Activated B cell treated with CpG ODN at 0.5 μM for 24 hours (primary cell): Measurements from ENCODE around the gene SEMA6A. TPM values are rescaled to one million over a fixed set of nuclear protein-coding genes. Genes with fewer than 3 reads are reported as not detected.

Experiments used
- ATAC-seq: fragments of 200-7000 bp; cut with Tn5 transposase; one replicate; pipeline ENCODE4 v1.10.0; 2021; ENCODE audit warnings: low read depth, mild to moderate bottlenecking, moderate library complexity
- CTCF ChIA-PET: fragments of 350-600 bp; sonication (Branson Sonifier 250); formaldehyde crosslinking; loops from one replicate; lab custom pipeline; 2021; ENCODE audit warnings: antibody characterized with exemption; lab: Charles Lee
- POLR2A ChIA-PET: fragments of 350-600 bp; sonication (Branson Sonifier 250); formaldehyde crosslinking; loops from one replicate; lab custom pipeline; 2021; ENCODE audit warnings: antibody characterized with exemption; lab: Charles Lee
- DNase-seq: peaks from one replicate; pipeline ENCODE4 v3.0.0; 2022
- H3K27ac Mint-ChIP-seq: one replicate; pipeline ENCODE4 v1.8.0; 2020; ENCODE audit warnings: mixed read lengths
- H3K27me3 Mint-ChIP-seq: one replicate; pipeline ENCODE4 v1.8.0; 2021; ENCODE audit warnings: mixed read lengths
- H3K36me3 Mint-ChIP-seq: one replicate; pipeline ENCODE4 v1.8.0; 2021; ENCODE audit warnings: low read depth, mixed read lengths
- H3K4me1 Mint-ChIP-seq: one replicate; pipeline ENCODE4 v1.8.0; 2021; ENCODE audit warnings: mixed read lengths
- H3K4me3 Mint-ChIP-seq: one replicate; pipeline ENCODE4 v1.8.0; 2020; ENCODE audit warnings: mild to moderate bottlenecking, mixed read lengths
- H3K9me3 Mint-ChIP-seq: one replicate; pipeline ENCODE4 v1.8.0; 2020; ENCODE audit warnings: mixed read lengths
- CTCF ChIP-seq: fragments of 200-600 bp; IDR thresholded peaks from one replicate; pipeline ENCODE4 v1.8.0; 2022; ENCODE audit warnings: antibody characterized with exemption, mild to moderate bottlenecking
- intact Hi-C: fragments of 100-400 bp; cut with micrococcal nuclease; formaldehyde crosslinking; loops from one replicate; pipeline ENCODE4 v1.15.1; 2024
- total RNA-seq: library from RNA; stranded (reverse); gene quantifications from 2 replicates; pipeline ENCODE4 v1.2.3, GENCODE V29; 2022

The SEMA6A gene
- total RNA-seq, 1 donor from 2014 or later = 0.20 TPM

GRCh38 chr5:116436674-116437350, 137.8 kb downstream of the SEMA6A start:
- ATAC-seq (no peak), DNase-seq (no peak)
- ChIA-PET CTCF (no interaction called here), POLR2A (no interaction called here)
- Mint-ChIP-seq H3K27me3 (no peaks in the 10 kb centered on the region), H3K4me1 (no peaks in the 10 kb centered on the region), H3K36me3 (peaks cover 21% of the 10 kb centered on the region), H3K4me3 (no peak overlapping the region), H3K27ac (no peak overlapping the region), H3K9me3 (no peaks in the 10 kb centered on the region)
- no peak for TF ChIP-seq CTCF
- intact Hi-C loops = no loop called here

- Mint-ChIP-seq H3K27me3 (no peaks in the 10 kb centered on the region), H3K36me3 (peaks cover 12% of the 10 kb centered on the region), H3K4me1 (no peaks in the 10 kb centered on the region), H3K27ac (no peak overlapping the region), H3K4me3 (no peak overlapping the region), H3K9me3 (no peaks in the 10 kb centered on the region)
- ATAC-seq = no peak
- ChIA-PET CTCF (interaction anchor here (0.6 kb wide), 1 partner anchor 20 kb away, joined by 3 read pairs; no protein-coding TSS in a partner anchor), POLR2A (no interaction called here)
- TF ChIP-seq CTCF = no peak
- intact Hi-C loops = no loop called here
- no peak for DNase-seq
These were observed 145.7 kb downstream of the SEMA6A start for GRCh38 chr5:116428966-116429365.

GRCh38 chr5:116428413-116428812, 146.2 kb downstream of the SEMA6A start:
- intact Hi-C loops = no loop called here
- CTCF ChIA-PET = no interaction called here
- Mint-ChIP-seq H3K27me3 (no peaks in the 10 kb centered on the region), H3K4me1 (no peaks in the 10 kb centered on the region), H3K27ac (no peak overlapping the region), H3K4me3 (no peak overlapping the region), H3K9me3 (no peaks in the 10 kb centered on the region), H3K36me3 (peaks cover 12% of the 10 kb centered on the region)
- no peak for TF ChIP-seq CTCF
- no peak for ATAC-seq
- POLR2A ChIA-PET = no interaction called here
- no peak for DNase-seq

GRCh38 chr5:116424951-116425350, 149.7 kb downstream of the SEMA6A start:
- POLR2A ChIA-PET = interaction anchor here (0.6 kb wide), 1 partner anchor 1359 kb away, joined by 4 read pairs; no protein-coding TSS in a partner anchor
- DNase-seq = no peak

GRCh38 chr5:116424258-116424615, 150.4 kb downstream of the SEMA6A start:
- DNase-seq (no peak), ATAC-seq (no peak)
- H3K9me3 Mint-ChIP-seq = peaks cover 3% of the 10 kb centered on the region
- H3K36me3 Mint-ChIP-seq = peaks cover 29% of the 10 kb centered on the region
- H3K27me3 Mint-ChIP-seq = no peaks in the 10 kb centered on the region
- no peak overlapping the region for H3K4me3 Mint-ChIP-seq
- H3K4me1 Mint-ChIP-seq = no peaks in the 10 kb centered on the region
- H3K27ac Mint-ChIP-seq = no peak overlapping the region
- intact Hi-C loops = no loop called here
- ChIA-PET POLR2A (no interaction called here), CTCF (no interaction called here)
- no peak for TF ChIP-seq CTCF

More at GRCh38 chr5:116424951-116425350, 149.7 kb downstream of the SEMA6A start:
- no peak for ATAC-seq
- Mint-ChIP-seq H3K4me3 (no peak overlapping the region), H3K36me3 (peaks cover 22% of the 10 kb centered on the region), H3K27ac (no peak overlapping the region), H3K4me1 (no peaks in the 10 kb centered on the region), H3K9me3 (peaks cover 3% of the 10 kb centered on the region), H3K27me3 (no peaks in the 10 kb centered on the region)
- TF ChIP-seq CTCF = no peak
- CTCF ChIA-PET = no interaction called here
- intact Hi-C loops = no loop called here
